Dendritic cell treated with granulocyte-macrophage colony-stimulating factor and Interleukin-4, amounts not matched to agents 40 ng/mL and 50 ng/mL, for 4 days (primary cell): ENCODE results near the gene ANAPC10.

Experiments
- H3K27ac Mint-ChIP-seq: one replicate; pipeline ENCODE4 v1.8.0; 2022; ENCODE audit warnings: mild to moderate bottlenecking, mixed read lengths
- H3K27me3 Mint-ChIP-seq: one replicate; pipeline ENCODE4 v1.8.0; 2022; ENCODE audit warnings: mild to moderate bottlenecking, mixed read lengths
- H3K36me3 Mint-ChIP-seq: one replicate; pipeline ENCODE4 v1.8.0; 2022; ENCODE audit warnings: low read depth, mixed read lengths
- H3K4me1 Mint-ChIP-seq: one replicate; pipeline ENCODE4 v1.8.0; 2022; ENCODE audit warnings: low read depth, mixed read lengths
- H3K4me3 Mint-ChIP-seq: one replicate; pipeline ENCODE4 v1.8.0; 2022; ENCODE audit warnings: mild to moderate bottlenecking, moderate library complexity, mixed read lengths
- H3K9me3 Mint-ChIP-seq: one replicate; pipeline ENCODE4 v1.8.0; 2022; ENCODE audit warnings: mixed read lengths
- intact Hi-C: fragments of 100-400 bp; cut with micrococcal nuclease; formaldehyde crosslinking; loops from one replicate; pipeline ENCODE4 v1.15.0; 2022

The ANAPC10 gene

GRCh38 chr4:144967161-144967560, 130.8 kb downstream of the ANAPC10 start:
- no peaks in the 10 kb centered on the region for H3K4me1 Mint-ChIP-seq
- intact Hi-C loops: no loop called here
- no peak overlapping the region for H3K4me3 Mint-ChIP-seq
- H3K36me3 Mint-ChIP-seq: no peaks in the 10 kb centered on the region
- H3K27ac Mint-ChIP-seq: no peak overlapping the region
- no peaks in the 10 kb centered on the region for H3K27me3 Mint-ChIP-seq
- peaks cover 5% of the 10 kb centered on the region for H3K9me3 Mint-ChIP-seq

GRCh38 chr4:144962300-144962699, 135.7 kb downstream of the ANAPC10 start:
- Mint-ChIP-seq H3K36me3 (no peaks in the 10 kb centered on the region), H3K4me3 (no peak overlapping the region), H3K4me1 (no peaks in the 10 kb centered on the region), H3K9me3 (peaks cover 47% of the 10 kb centered on the region), H3K27me3 (no peaks in the 10 kb centered on the region), H3K27ac (no peak overlapping the region)
- intact Hi-C loops: no loop called here

- intact Hi-C loops: no loop called here
- H3K27ac Mint-ChIP-seq: no peak overlapping the region
- H3K4me3 Mint-ChIP-seq: no peak overlapping the region
- no peaks in the 10 kb centered on the region for H3K27me3 Mint-ChIP-seq
- no peaks in the 10 kb centered on the region for H3K36me3 Mint-ChIP-seq
- peaks cover 66% of the 10 kb centered on the region for H3K9me3 Mint-ChIP-seq
- H3K4me1 Mint-ChIP-seq: no peaks in the 10 kb centered on the region
Observed at GRCh38 chr4:144955104-144955503, 142.9 kb downstream of the ANAPC10 start.

GRCh38 chr4:144954230-144954629, 143.8 kb downstream of the ANAPC10 start:
- H3K27ac Mint-ChIP-seq: no peak overlapping the region
- H3K9me3 Mint-ChIP-seq: peaks cover 57% of the 10 kb centered on the region
- H3K4me3 Mint-ChIP-seq: no peak overlapping the region
- H3K36me3 Mint-ChIP-seq: no peaks in the 10 kb centered on the region
- intact Hi-C loops: no loop called here
- H3K4me1 Mint-ChIP-seq: no peaks in the 10 kb centered on the region
- H3K27me3 Mint-ChIP-seq: no peaks in the 10 kb centered on the region

- intact Hi-C loops: no loop called here
- H3K27me3 Mint-ChIP-seq: no peaks in the 10 kb centered on the region
- H3K4me3 Mint-ChIP-seq: no peak overlapping the region
- H3K36me3 Mint-ChIP-seq: no peaks in the 10 kb centered on the region
- no peaks in the 10 kb centered on the region for H3K4me1 Mint-ChIP-seq
- peaks cover 23% of the 10 kb centered on the region for H3K9me3 Mint-ChIP-seq
- H3K27ac Mint-ChIP-seq: no peak overlapping the region
Observed at GRCh38 chr4:144948421-144948820, 149.6 kb downstream of the ANAPC10 start.

GRCh38 chr4:144948009-144948408, 150.0 kb downstream of the ANAPC10 start:
- Mint-ChIP-seq H3K4me1 (no peaks in the 10 kb centered on the region), H3K4me3 (no peak overlapping the region), H3K36me3 (no peaks in the 10 kb centered on the region), H3K9me3 (peaks cover 19% of the 10 kb centered on the region), H3K27me3 (no peaks in the 10 kb centered on the region), H3K27ac (no peak overlapping the region)
- intact Hi-C loops: no loop called here
